Peyer's patch (tissue), 4 donors: ENCODE data around the gene MAP1B. TPM values are rescaled to one million over a fixed set of nuclear protein-coding genes. Genes with fewer than 3 reads are reported as not detected.

Experiments
- DNase-seq, 3 donors: peaks; one replicate each; pipeline ENCODE4 v3.0.0-alpha.2; 2017 to 2019
- H3K27ac ChIP-seq, 4 donors: fragments of 200-600 bp; sonication (generic); one replicate each; pipeline ENCODE4 v1.5.1; 2016 to 2019
- H3K27me3 ChIP-seq, 2 donors: fragments of 200-600 bp; sonication (generic); one replicate each; pipeline ENCODE4 v1.5.1; 2019
- H3K36me3 ChIP-seq, 3 donors: fragments of 200-600 bp; sonication (generic); one replicate each; pipeline ENCODE4 v1.5.1; 2016 to 2019
- H3K4me1 ChIP-seq, 4 donors: fragments of 200-600 bp; sonication (generic); one replicate each; pipeline ENCODE4 v1.5.1; 2016 to 2019
- H3K4me3 ChIP-seq, 4 donors: fragments of 200-600 bp; sonication (generic); 1 replicate in 3 of 4; 2 replicates in 1 of 4; pipeline ENCODE4 v1.5.1; 2016 to 2019; ENCODE audit warnings: mild to moderate bottlenecking in 1 of 4
- H3K9me3 ChIP-seq, 4 donors: fragments of 200-600 bp; sonication (generic); one replicate each; pipeline ENCODE4 v1.5.1; 2016 to 2019; ENCODE audit warnings: mild to moderate bottlenecking in 1 of 4
- CTCF ChIP-seq, 6 experiments: fragments of 450-650 bp in 4 of 6; fragments of 200-600 bp in 2 of 6; sonication (generic) in 1 of 6; IDR thresholded peaks; one replicate each; pipeline ENCODE4 v1.5.1; 2017 to 2019; ENCODE audit warnings: antibody characterized with exemption in 6 of 6, mild to moderate bottlenecking in 3 of 6, moderate library complexity in 1 of 6
- POLR2A ChIP-seq, 2 donors: fragments of 450-650 bp; IDR thresholded peaks; one replicate each; pipeline ENCODE4 v1.5.1; 2017; ENCODE audit warnings: antibody characterized with exemption in 2 of 2, mild to moderate bottlenecking in 2 of 2, moderate library complexity in 2 of 2
- small RNA-seq, 2 donors: library from RNA; depleted of rRNA; stranded (forward); fragments of <200 nt; gene quantifications; one replicate each; pipeline ENCODE3, GENCODE V24; 2016
- total RNA-seq, 4 donors: library from RNA; depleted of rRNA; stranded (reverse); fragments of >200 nt; gene quantifications; one replicate each; pipeline ENCODE4 v1.1.0, GENCODE V29; 2016

MAP1B gene
- total RNA-seq, 4 donors from 2014 or later: 16.3 to 38.0 (median 25.7) TPM

GRCh38 chr5:72255237-72255636 is 148.0 kb downstream of the MAP1B start:
- no peaks in the 10 kb centered on the region for H3K36me3 ChIP-seq
- H3K4me1 ChIP-seq: no peaks in the 10 kb centered on the region
- H3K4me3 ChIP-seq: no peak overlapping the region
- DNase-seq: no peak
- H3K27ac ChIP-seq: no peak overlapping the region
- H3K9me3 ChIP-seq: no peaks in the 10 kb centered on the region
- no peaks in the 10 kb centered on the region for H3K27me3 ChIP-seq
- TF ChIP-seq CTCF (IDR thresholded peaks at IDR 0.05) (no peak), POLR2A (IDR thresholded peaks at IDR 0.05) (no peak)

- Histone ChIP-seq H3K27me3 (no peaks in the 10 kb centered on the region), H3K4me1 (no peaks in the 10 kb centered on the region), H3K9me3 (no peaks in the 10 kb centered on the region), H3K4me3 (no peak overlapping the region), H3K36me3 (no peaks in the 10 kb centered on the region), H3K27ac (no peak overlapping the region)
- no peak for DNase-seq
- TF ChIP-seq POLR2A (IDR thresholded peaks at IDR 0.05) (no peak), CTCF (IDR thresholded peaks at IDR 0.05) (no peak)
Observed at GRCh38 chr5:72255670-72256069, 148.4 kb downstream of the MAP1B start.

DNA sequence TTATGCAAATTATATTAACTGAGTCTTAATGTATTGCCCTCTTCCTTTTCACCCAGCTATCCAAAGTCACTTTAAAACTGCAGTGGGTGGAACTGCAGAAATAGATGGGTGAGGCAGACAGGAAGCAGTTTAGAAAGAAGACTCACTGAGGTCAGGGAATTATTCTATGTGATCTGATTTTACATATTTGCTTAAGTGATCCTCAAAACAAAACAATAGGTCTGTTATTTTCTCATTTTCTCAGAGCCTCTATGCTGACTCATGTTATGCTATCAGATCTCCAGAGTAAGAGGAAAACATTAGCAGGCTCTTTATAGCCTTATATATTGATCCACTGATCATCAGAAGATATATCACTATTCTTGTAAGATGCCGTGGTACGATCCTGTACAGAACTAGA is 149.3 kb downstream of the MAP1B start:
- TF ChIP-seq POLR2A (IDR thresholded peaks at IDR 0.05) (no peak), CTCF (IDR thresholded peaks at IDR 0.05) (no peak)
- Histone ChIP-seq H3K27me3 (no peaks in the 10 kb centered on the region), H3K4me1 (no peaks in the 10 kb centered on the region), H3K4me3 (no peak overlapping the region), H3K9me3 (no peaks in the 10 kb centered on the region), H3K27ac (no peak overlapping the region), H3K36me3 (no peaks in the 10 kb centered on the region)
- DNase-seq: no peak

Small RNA genes lying within 50 kb of the gene (small RNA-seq; reads per million reads assigned to genes)
- 0 reads per million in 2 donors for gene MIR4803

Other genes starting within 250 kb of the MAP1B start
- 10 to 100 TPM; 20.8 to 39.6 (median 24.7) TPM for gene MRPS27, start 212.8 kb downstream of the MAP1B start, total RNA-seq
- gene PTCD2, start 212.9 kb downstream of the MAP1B start, total RNA-seq: 10 to 100 TPM in 2 of 4 donors, 1 to 10 TPM in 2; 4.0 to 13.2 (median 8.7) TPM